Endodermal cell (in vitro differentiated cells): Measurements from ENCODE around the gene SLAMF1. TPM values are rescaled to one million over a fixed set of nuclear protein-coding genes. Genes with fewer than 3 reads are reported as not detected.

Source experiments
- DNase-seq: peaks from one replicate; pipeline ENCODE4 v3.0.0-alpha.2; 2017
- H3K27ac ChIP-seq: 2 replicates; pipeline ENCODE4 v1.5.1; 2013; ENCODE audit warnings: mild to moderate bottlenecking, low read depth, low read length, moderate library complexity
- H3K27me3 ChIP-seq: 2 replicates; pipeline ENCODE4 v1.6.1; 2013; ENCODE audit warnings: mild to moderate bottlenecking, low read length, moderate library complexity; ENCODE audit not compliant: insufficient read depth, control insufficient read depth, poor library complexity, severe bottlenecking
- H3K36me3 ChIP-seq: 2 replicates; pipeline ENCODE4 v1.7.0; 2013; ENCODE audit warnings: mild to moderate bottlenecking, low read length, moderate library complexity; ENCODE audit not compliant: control insufficient read depth, insufficient read depth
- H3K4me1 ChIP-seq: one replicate; pipeline ENCODE4 v1.7.0; 2013; ENCODE audit warnings: low read length; ENCODE audit not compliant: control insufficient read depth, insufficient read depth
- H3K4me3 ChIP-seq: 2 replicates; pipeline ENCODE4 v1.5.1; 2013; ENCODE audit warnings: mild to moderate bottlenecking, low read length, moderate library complexity
- H3K9ac ChIP-seq: 2 replicates; pipeline ENCODE4 v1.6.1; 2013; ENCODE audit warnings: mild to moderate bottlenecking, low read length, moderate library complexity; ENCODE audit not compliant: poor library complexity, severe bottlenecking; ENCODE audit errors: extremely low read depth
- H3K9me3 ChIP-seq: 2 replicates; pipeline ENCODE4 v1.6.1; 2013; ENCODE audit warnings: mild to moderate bottlenecking, low read length, moderate library complexity; ENCODE audit not compliant: control insufficient read depth
- H3K27ac Mint-ChIP-seq: 2 replicates; pipeline ENCODE4 v1.8.0; 2020; ENCODE audit warnings: mixed read lengths
- H3K27me3 Mint-ChIP-seq: 2 replicates; pipeline ENCODE4 v1.8.0; 2021; ENCODE audit warnings: mild to moderate bottlenecking, mixed read lengths; ENCODE audit not compliant: insufficient read depth
- H3K36me3 Mint-ChIP-seq: 2 replicates; pipeline ENCODE4 v1.8.0; 2020; ENCODE audit warnings: low read depth, mixed read lengths
- H3K4me1 Mint-ChIP-seq: 2 replicates; pipeline ENCODE4 v1.8.0; 2020; ENCODE audit warnings: mixed read lengths
- H3K4me3 Mint-ChIP-seq: 2 replicates; pipeline ENCODE4 v1.8.0; 2020; ENCODE audit warnings: mild to moderate bottlenecking, moderate library complexity, mixed read lengths
- H3K9me3 Mint-ChIP-seq: 2 replicates; pipeline ENCODE4 v1.8.0; 2020; ENCODE audit warnings: mild to moderate bottlenecking, mixed read lengths
- WGBS, 2 experiments: methylation state at CpG; one replicate each; pipeline versions ENCODE4 v1.1.5 to v1.1.7; 2013; ENCODE audit warnings: missing lambda C conversion rate in 2 of 2, mixed read lengths in 1 of 2; ENCODE audit not compliant: insufficient coverage in 1 of 2, insufficient read length in 1 of 2; 5-methylcytosine and 5-hydroxymethylcytosine counted together
- total RNA-seq, 2 donors: library from RNA; stranded (reverse); fragmentation: NEBNext Ultra II Directional in 1 of 2; extraction: Animal tissue kit (Norgen Biotek cat#: 25700) in 1 of 2; gene quantifications; 2 replicates in 1 of 2; 3 replicates in 1 of 2; pipeline ENCODE4 v1.2.1, GENCODE V29; 2021
- TF ChIP-seq, protein P1 (sequence below): fragments of 200-600 bp; sonication (generic); conservative IDR thresholded peaks from 2 replicates; pipeline ENCODE4 v1.5.0; 2021; ENCODE audit warnings: antibody characterized with exemption, mild to moderate bottlenecking

SLAMF1 gene
- total RNA-seq, 2 donors from 2014 or later, result not detected

DNA sequence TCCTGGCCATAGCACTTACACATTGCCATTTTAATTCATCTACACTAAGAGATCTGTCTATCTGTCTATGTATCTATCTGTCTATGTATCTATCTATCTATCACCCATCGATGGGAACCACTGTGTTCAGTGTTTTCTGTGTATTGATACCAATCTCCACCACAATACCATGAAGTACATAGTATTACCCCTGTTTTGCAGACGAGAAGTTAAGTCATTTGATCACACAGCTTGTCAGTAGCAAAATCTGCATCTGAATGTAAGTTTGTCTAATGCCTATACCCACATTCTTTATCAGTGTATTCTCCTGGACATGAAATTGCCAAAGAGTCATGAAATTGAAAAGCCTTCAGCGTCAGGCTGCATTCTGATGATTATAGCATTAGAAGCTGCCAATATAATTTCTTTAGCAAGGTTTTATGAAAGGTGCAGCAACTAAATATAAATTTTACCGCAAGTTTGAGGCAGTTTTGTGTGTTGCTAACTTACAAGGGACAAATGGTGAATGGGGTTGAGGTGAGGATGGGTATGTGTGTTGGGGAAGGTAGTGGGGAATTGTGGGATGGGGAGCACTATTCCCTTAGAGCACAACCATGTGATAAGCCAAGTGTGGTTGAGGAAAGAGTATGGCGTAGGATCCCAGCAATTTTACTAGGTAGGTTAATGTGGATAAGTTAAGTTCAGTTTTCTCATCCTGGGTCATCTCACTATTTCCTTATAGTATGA lies 24.2 kb downstream of the SLAMF1 start:
- Histone ChIP-seq H3K9ac (no peak overlapping the region), H3K9me3 (peaks cover 14% of the 10 kb centered on the region), H3K4me1 (peaks cover 2% of the 10 kb centered on the region), H3K4me3 (no peak overlapping the region), H3K36me3 (no peaks in the 10 kb centered on the region), H3K27ac (no peak overlapping the region), H3K27me3 (no peaks in the 10 kb centered on the region)
- H3K27ac Mint-ChIP-seq, result no peak overlapping the region
- no peak overlapping the region for H3K4me3 Mint-ChIP-seq
- no peaks in the 10 kb centered on the region for H3K27me3 Mint-ChIP-seq
- H3K9me3 Mint-ChIP-seq, result peaks cover 9% of the 10 kb centered on the region
- peaks cover 1% of the 10 kb centered on the region for H3K4me1 Mint-ChIP-seq
- peaks cover 4% of the 10 kb centered on the region for H3K36me3 Mint-ChIP-seq
- WGBS, 2 experiments, result 96% methylated on average over 4 to 5 of the region's 5 CpGs
- no peak for DNase-seq
- TF ChIP-seq, protein P1, sequence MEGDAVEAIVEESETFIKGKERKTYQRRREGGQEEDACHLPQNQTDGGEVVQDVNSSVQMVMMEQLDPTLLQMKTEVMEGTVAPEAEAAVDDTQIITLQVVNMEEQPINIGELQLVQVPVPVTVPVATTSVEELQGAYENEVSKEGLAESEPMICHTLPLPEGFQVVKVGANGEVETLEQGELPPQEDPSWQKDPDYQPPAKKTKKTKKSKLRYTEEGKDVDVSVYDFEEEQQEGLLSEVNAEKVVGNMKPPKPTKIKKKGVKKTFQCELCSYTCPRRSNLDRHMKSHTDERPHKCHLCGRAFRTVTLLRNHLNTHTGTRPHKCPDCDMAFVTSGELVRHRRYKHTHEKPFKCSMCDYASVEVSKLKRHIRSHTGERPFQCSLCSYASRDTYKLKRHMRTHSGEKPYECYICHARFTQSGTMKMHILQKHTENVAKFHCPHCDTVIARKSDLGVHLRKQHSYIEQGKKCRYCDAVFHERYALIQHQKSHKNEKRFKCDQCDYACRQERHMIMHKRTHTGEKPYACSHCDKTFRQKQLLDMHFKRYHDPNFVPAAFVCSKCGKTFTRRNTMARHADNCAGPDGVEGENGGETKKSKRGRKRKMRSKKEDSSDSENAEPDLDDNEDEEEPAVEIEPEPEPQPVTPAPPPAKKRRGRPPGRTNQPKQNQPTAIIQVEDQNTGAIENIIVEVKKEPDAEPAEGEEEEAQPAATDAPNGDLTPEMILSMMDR, result no peak

DNA sequence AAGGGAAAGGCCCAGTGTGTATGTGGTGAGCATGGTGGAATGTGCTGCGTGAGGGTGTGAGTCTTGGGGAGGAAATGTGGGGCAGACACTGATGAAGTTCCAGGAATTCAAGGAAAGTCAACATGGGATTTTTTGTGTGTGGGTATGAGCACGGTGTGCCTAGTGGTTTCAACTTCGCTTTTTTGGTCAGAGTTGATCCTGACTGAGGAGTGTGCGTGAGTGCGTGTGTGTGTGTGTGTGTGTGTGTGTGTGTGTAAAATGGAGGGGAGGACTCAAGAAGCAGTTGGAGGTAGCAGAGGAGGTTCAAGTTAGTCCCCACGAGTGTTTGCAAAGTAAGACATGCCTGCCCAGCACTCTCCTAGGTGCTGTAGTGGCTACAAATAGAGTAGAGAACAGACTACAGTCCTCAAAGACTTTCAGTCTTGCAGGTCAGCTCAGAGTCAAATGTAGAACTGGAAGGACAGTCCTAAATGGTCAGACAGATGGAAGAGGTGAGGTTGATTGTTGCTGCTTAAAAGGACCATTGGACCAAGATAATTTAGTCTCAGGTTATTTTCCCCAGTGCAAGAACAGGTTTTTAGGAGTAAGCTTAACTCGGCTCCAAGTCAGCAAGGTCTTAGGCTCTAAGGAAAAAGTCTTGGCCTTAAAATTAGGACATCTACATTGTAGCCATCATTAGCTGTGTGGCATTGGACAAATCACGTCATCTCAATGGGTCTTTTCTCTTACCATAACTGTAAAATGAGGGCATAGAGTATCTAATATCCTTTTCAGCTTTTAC lies 25.0 kb downstream of the SLAMF1 start:
- no peak overlapping the region for H3K4me3 ChIP-seq
- no peak overlapping the region for H3K27ac ChIP-seq
- Mint-ChIP-seq H3K9me3 (peaks cover 9% of the 10 kb centered on the region), H3K27ac (peak overlapping the region; percentile 19), H3K4me1 (no peaks in the 10 kb centered on the region), H3K27me3 (no peaks in the 10 kb centered on the region), H3K4me3 (no peak overlapping the region), H3K36me3 (peaks cover 4% of the 10 kb centered on the region)
- 91 to 93% methylated on average over 5 to 8 of the region's 8 CpGs for WGBS, 2 experiments
- H3K9me3 ChIP-seq, result peaks cover 19% of the 10 kb centered on the region
- TF ChIP-seq, protein P1, result no peak
- DNase-seq, result no peak
- peaks cover 2% of the 10 kb centered on the region for H3K4me1 ChIP-seq
- H3K9ac ChIP-seq, result no peak overlapping the region
- no peaks in the 10 kb centered on the region for H3K36me3 ChIP-seq
- no peaks in the 10 kb centered on the region for H3K27me3 ChIP-seq

DNA sequence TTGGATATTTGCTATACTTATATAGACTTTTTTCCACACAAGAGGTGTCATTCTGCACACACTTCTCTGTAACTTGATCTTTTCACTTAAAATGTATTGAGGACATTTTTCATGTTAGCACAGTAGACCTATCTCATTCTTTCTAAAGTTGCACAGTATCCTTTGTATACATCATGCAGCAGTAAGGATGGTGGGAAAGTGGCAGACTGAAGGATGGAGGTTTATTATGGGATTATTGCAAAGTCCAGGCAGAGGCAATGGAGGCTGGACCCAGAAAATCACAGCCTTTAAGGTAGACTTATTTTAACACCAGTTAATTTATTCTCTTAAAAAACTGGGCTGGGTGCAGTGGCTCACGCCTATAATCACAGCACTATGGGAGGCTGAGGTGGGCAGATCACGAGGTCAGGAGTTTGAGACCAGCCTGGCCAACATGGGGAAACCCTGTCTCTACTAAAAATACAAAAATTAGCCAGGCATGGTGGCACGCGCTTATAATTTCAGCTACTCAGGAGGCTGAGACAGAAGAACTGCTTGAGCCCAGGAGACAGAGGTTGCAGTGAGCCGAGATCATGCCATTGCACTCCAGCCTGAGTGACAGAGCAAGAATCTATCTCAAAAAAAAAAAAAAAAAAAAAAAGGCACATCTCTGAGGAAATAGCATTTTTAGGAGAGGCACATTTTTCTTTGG lies 25.8 kb downstream of the SLAMF1 start:
- no peaks in the 10 kb centered on the region for H3K4me1 Mint-ChIP-seq
- Histone ChIP-seq H3K4me3 (no peak overlapping the region), H3K27me3 (no peaks in the 10 kb centered on the region), H3K9me3 (peaks cover 23% of the 10 kb centered on the region), H3K27ac (no peak overlapping the region), H3K9ac (no peak overlapping the region), H3K4me1 (peaks cover 2% of the 10 kb centered on the region), H3K36me3 (no peaks in the 10 kb centered on the region)
- H3K9me3 Mint-ChIP-seq, result peaks cover 9% of the 10 kb centered on the region
- H3K27ac Mint-ChIP-seq, result peak overlapping the region; percentile 19
- peaks cover 4% of the 10 kb centered on the region for H3K36me3 Mint-ChIP-seq
- DNase-seq, result no peak
- TF ChIP-seq, protein P1, result no peak
- no peaks in the 10 kb centered on the region for H3K27me3 Mint-ChIP-seq
- WGBS, 2 experiments, result 95 to 98% methylated on average over 4 to 5 of the region's 5 CpGs
- no peak overlapping the region for H3K4me3 Mint-ChIP-seq
